HepG2 (cell line): ENCODE measurements around the gene RREB1. TPM values are rescaled to one million over a fixed set of nuclear protein-coding genes. Genes with fewer than 3 reads are reported as not detected.

ENCODE experiments used
- ARNT ChIP-seq: fragments of 450-650 bp; IDR thresholded peaks from 2 replicates; pipeline ENCODE4 v1.6.1; 2017
- ESRRA ChIP-seq: sonication (generic); formaldehyde crosslinking; IDR thresholded peaks from 2 replicates; pipeline ENCODE4 v1.5.1; 2020; ENCODE audit warnings: mild to moderate bottlenecking, low read depth, missing genetic modification reagents
- FOXA1 ChIP-seq, 2 experiments: fragments of 450-650 bp in 1 of 2; sonication (generic) in 1 of 2; formaldehyde crosslinking in 1 of 2; IDR thresholded peaks; 2 replicates each; pipeline versions ENCODE4 v1.4.0 to v1.6.1; 2016 to 2020; ENCODE audit warnings: missing genetic modification reagents in 1 of 2
- ONECUT2 ChIP-seq: sonication (generic); formaldehyde crosslinking; IDR thresholded peaks from 2 replicates; pipeline ENCODE4 v1.4.0; 2020; ENCODE audit warnings: missing genetic modification reagents
- PHB2 ChIP-seq: fragments of 450-650 bp; IDR thresholded peaks from 2 replicates; pipeline ENCODE4 v1.6.1; 2018; ENCODE audit not compliant: partially characterized antibody
- RFX1 ChIP-seq: fragments of 450-650 bp; IDR thresholded peaks from 2 replicates; pipeline ENCODE4 v1.6.1; 2017
- SAFB2 ChIP-seq: sonication (generic); formaldehyde crosslinking; IDR thresholded peaks from 2 replicates; pipeline ENCODE4 v1.5.1; 2020; ENCODE audit warnings: missing genetic modification reagents, low read depth, mild to moderate bottlenecking, borderline replicate concordance
- SMAD9 ChIP-seq: sonication (generic); formaldehyde crosslinking; IDR thresholded peaks from 2 replicates; pipeline ENCODE4 v1.5.1; 2020; ENCODE audit warnings: mild to moderate bottlenecking, missing genetic modification reagents
- SP5 ChIP-seq: IDR thresholded peaks from 2 replicates; pipeline ENCODE4 v1.6.1; 2016; ENCODE audit warnings: low read depth, borderline replicate concordance
- TFDP2 ChIP-seq: sonication (generic); formaldehyde crosslinking; IDR thresholded peaks from 2 replicates; pipeline ENCODE4 v1.4.0; 2020; ENCODE audit warnings: missing genetic modification reagents
- ZBTB3 ChIP-seq: sonication (generic); formaldehyde crosslinking; IDR thresholded peaks from 2 replicates; pipeline ENCODE4 v1.4.0; 2020; ENCODE audit warnings: low read depth, mild to moderate bottlenecking, moderate library complexity, missing genetic modification reagents, borderline replicate concordance
- ZNF276 ChIP-seq: sonication (generic); formaldehyde crosslinking; IDR thresholded peaks from 2 replicates; pipeline ENCODE4 v1.4.0; 2020; ENCODE audit warnings: mild to moderate bottlenecking, low read depth, missing genetic modification reagents
- ZNF329 ChIP-seq: sonication (generic); formaldehyde crosslinking; IDR thresholded peaks from 2 replicates; pipeline ENCODE4 v1.9.0; 2021; ENCODE audit warnings: low read depth, mild to moderate bottlenecking, missing genetic modification reagents
- ZNF407 ChIP-seq: sonication (generic); formaldehyde crosslinking; IDR thresholded peaks from one replicate; pipeline ENCODE4 v1.5.1; 2020; ENCODE audit warnings: mild to moderate bottlenecking, missing genetic modification reagents; ENCODE audit errors: not compliant biosample characterization
- ZNF652 ChIP-seq: IDR thresholded peaks from 2 replicates; pipeline ENCODE4 v1.6.1; 2016; ENCODE audit warnings: low read depth, borderline replicate concordance
- polyA plus RNA-seq, 8 experiments: library from polyadenylated mRNA; depleted of rRNA in 3 of 8; stranded (reverse) in 7 of 8; unstranded in 1 of 8; fragments of >200 nt; fragmentation: Illumina TruSeq in 4 of 8; extraction: Trizol in 4 of 8; gene quantifications; 2 replicates each; pipeline versions ENCODE4 v1.2.1 to v1.2.3, GENCODE V29; 2011 to 2016; ENCODE audit warnings: low read depth in 4 of 8, missing spikeins in 1 of 8, mixed read lengths in 1 of 8; ENCODE audit not compliant: insufficient read depth in 1 of 8
- total RNA-seq, 5 experiments: library from RNA; depleted of rRNA; stranded (reverse); fragments of >200 nt; fragmentation: Illumina TruSeq; extraction: Trizol; gene quantifications; 2 replicates each; pipeline ENCODE4 v1.2.3, GENCODE V29; 2016; ENCODE audit warnings: low read depth in 1 of 5
- TF ChIP-seq, protein P1 (sequence below): sonication (generic); formaldehyde crosslinking; IDR thresholded peaks from 2 replicates; pipeline ENCODE4 v1.8.1; 2023; ENCODE audit warnings: mild to moderate bottlenecking, missing genetic modification reagents

The RREB1 gene
- total and polyA plus RNA-seq, 2 of the 13 experiments (the other 11 are each of a cell fraction or from before 2014, with no cell fraction given) = 6.1 to 23.2 TPM

- no peak for TF ChIP-seq ZNF407
- no peak for TF ChIP-seq ZNF329 (CRISPR knock-in tag)
- TF ChIP-seq, protein P1, sequence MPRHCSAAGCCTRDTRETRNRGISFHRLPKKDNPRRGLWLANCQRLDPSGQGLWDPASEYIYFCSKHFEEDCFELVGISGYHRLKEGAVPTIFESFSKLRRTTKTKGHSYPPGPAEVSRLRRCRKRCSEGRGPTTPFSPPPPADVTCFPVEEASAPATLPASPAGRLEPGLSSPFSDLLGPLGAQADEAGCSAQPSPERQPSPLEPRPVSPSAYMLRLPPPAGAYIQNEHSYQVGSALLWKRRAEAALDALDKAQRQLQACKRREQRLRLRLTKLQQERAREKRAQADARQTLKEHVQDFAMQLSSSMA (CRISPR knock-in tag) = peak; percentile 84; the same call in 1 of the 2 replicates
- peak; percentile 69 for TF ChIP-seq SP5
- no peak for TF ChIP-seq PHB2
- TF ChIP-seq ZNF276 (CRISPR knock-in tag) = peak; percentile 77; the same call in 1 of the 2 replicates
- TF ChIP-seq ZBTB3 = peak; percentile 87; the same call in 1 of the 2 replicates
- peak; percentile 64; the same call in 1 of the 2 replicates for TF ChIP-seq ZNF652 (CRISPR knock-in tag)
- TF ChIP-seq RFX1 = no peak
- TF ChIP-seq ESRRA = 0 out of 2 replicates have a peak, but pooled peaks have one; percentile 31
- no peak for TF ChIP-seq ONECUT2
- no peak for TF ChIP-seq ARNT
- TF ChIP-seq TFDP2 (CRISPR knock-in tag) = peak; percentile 67
- no peak for TF ChIP-seq FOXA1 (IDR thresholded peaks at IDR 0.05)
- TF ChIP-seq FOXA1 (CRISPR knock-in tag; IDR thresholded peaks at IDR 0.05) = peak; percentile 71
- 0 out of 2 replicates have a peak, but pooled peaks have one; percentile 44 for TF ChIP-seq SMAD9 (CRISPR knock-in tag)
- TF ChIP-seq SAFB2 = peak; percentile 22; the same call in 1 of the 2 replicates
These were observed 57.5 kb downstream of the RREB1 start (continued) for GRCh38 chr6:7165002-7165889.
